ENCODE data around the gene ZAP70. TPM values are rescaled to one million over a fixed set of nuclear protein-coding genes. Genes with fewer than 3 reads are reported as not detected.
"Not testable (repeated sequence)": the region's sequence is repeated elsewhere in the genome, so short reads cannot be mapped to it uniquely, and the experiment has no call there.

The ZAP70 gene
- total RNA-seq, 4 donors from 2014 or later: 0.46 to 2.2 (median 1.5) TPM

GRCh38 chr2:97676620-97677019, 36.8 kb upstream of the ZAP70 start:
- no peak for TF ChIP-seq EP300 (IDR thresholded peaks at IDR 0.05)
- TF ChIP-seq CTCF (IDR thresholded peaks at IDR 0.05): no peak
- TF ChIP-seq POLR2AphosphoS5 (IDR thresholded peaks at IDR 0.05): no peak
- TF ChIP-seq POLR2A (IDR thresholded peaks at IDR 0.05): no peak
- ATAC-seq: no peak
- H3K9me3 ChIP-seq: no peaks in the 10 kb centered on the region
- no peaks in the 10 kb centered on the region for H3K27me3 ChIP-seq
- H3K27ac ChIP-seq: no peak overlapping the region
- WGBS, 2 donors (ENCODE audit: low coverage in 1 of 2): no CpG with 5 or more reads among the region's 1 CpG
- H3K4me3 ChIP-seq: no peak overlapping the region
- no peaks in the 10 kb centered on the region for H3K4me1 ChIP-seq
- no peaks in the 10 kb centered on the region for H3K36me3 ChIP-seq

- Histone ChIP-seq H3K4me3 (no peak overlapping the region), H3K27ac (no peak overlapping the region), H3K4me1 (no peaks in the 10 kb centered on the region), H3K9me3 (no peaks in the 10 kb centered on the region), H3K36me3 (no peaks in the 10 kb centered on the region), H3K27me3 (no peaks in the 10 kb centered on the region)
- 76 to 77% methylated on average over 2 of the region's 2 CpGs for WGBS, 2 donors (ENCODE audit: low coverage in 1 of 2)
- no peak for ATAC-seq
- TF ChIP-seq POLR2A (IDR thresholded peaks at IDR 0.05) (no peak), EP300 (IDR thresholded peaks at IDR 0.05) (no peak), POLR2AphosphoS5 (IDR thresholded peaks at IDR 0.05) (no peak), CTCF (IDR thresholded peaks at IDR 0.05) (no peak)
These were observed 35.9 kb upstream of the ZAP70 start for GRCh38 chr2:97677480-97677879.

GRCh38 chr2:97678298-97678697, 35.1 kb upstream of the ZAP70 start:
- no peak overlapping the region for H3K27ac ChIP-seq
- no peaks in the 10 kb centered on the region for H3K27me3 ChIP-seq
- H3K9me3 ChIP-seq: no peaks in the 10 kb centered on the region
- TF ChIP-seq POLR2A (IDR thresholded peaks at IDR 0.05) (no peak), CTCF (IDR thresholded peaks at IDR 0.05) (no peak), EP300 (IDR thresholded peaks at IDR 0.05) (no peak), POLR2AphosphoS5 (IDR thresholded peaks at IDR 0.05) (no peak)
- no peak for ATAC-seq
- no peaks in the 10 kb centered on the region for H3K36me3 ChIP-seq
- 79 to 100% methylated on average over 1 of the region's 1 CpG for WGBS, 2 donors (ENCODE audit: low coverage in 1 of 2)
- no peak overlapping the region for H3K4me3 ChIP-seq
- H3K4me1 ChIP-seq: no peaks in the 10 kb centered on the region

- not testable (repeated sequence) for H3K27me3 ChIP-seq, H3K4me3 ChIP-seq, H3K9me3 ChIP-seq, ATAC-seq, H3K4me1 ChIP-seq, H3K36me3 ChIP-seq, H3K27ac ChIP-seq
- WGBS, 2 donors (ENCODE audit: low coverage in 1 of 2): 94% methylated on average over 2 of the region's 3 CpGs
These were observed 26.1 kb upstream of the ZAP70 start for GRCh38 chr2:97687235-97687634.

GRCh38 chr2:97688062-97688827, 25.1 kb upstream of the ZAP70 start:
- Histone ChIP-seq H3K4me1 (no peaks in the 10 kb centered on the region), H3K27ac (no peak overlapping the region), H3K4me3 (no peak overlapping the region), H3K27me3 (no peaks in the 10 kb centered on the region), H3K9me3 (no peaks in the 10 kb centered on the region), H3K36me3 (no peaks in the 10 kb centered on the region)
- TF ChIP-seq POLR2A (IDR thresholded peaks at IDR 0.05) (no peak), POLR2AphosphoS5 (IDR thresholded peaks at IDR 0.05) (no peak), EP300 (IDR thresholded peaks at IDR 0.05) (no peak), CTCF (IDR thresholded peaks at IDR 0.05) (no peak)
- ATAC-seq: no peak
- WGBS, 2 donors (ENCODE audit: low coverage in 1 of 2): 94% methylated on average over 6 to 7 of the region's 11 CpGs

All from gastroesophageal sphincter (tissue), 4 donors.